ENCODE measurements around the gene UBAC2. TPM values are rescaled to one million over a fixed set of nuclear protein-coding genes. Genes with fewer than 3 reads are reported as not detected.

The UBAC2 gene
- total RNA-seq, 1 donor from 2014 or later: 64.3 TPM

DNA sequence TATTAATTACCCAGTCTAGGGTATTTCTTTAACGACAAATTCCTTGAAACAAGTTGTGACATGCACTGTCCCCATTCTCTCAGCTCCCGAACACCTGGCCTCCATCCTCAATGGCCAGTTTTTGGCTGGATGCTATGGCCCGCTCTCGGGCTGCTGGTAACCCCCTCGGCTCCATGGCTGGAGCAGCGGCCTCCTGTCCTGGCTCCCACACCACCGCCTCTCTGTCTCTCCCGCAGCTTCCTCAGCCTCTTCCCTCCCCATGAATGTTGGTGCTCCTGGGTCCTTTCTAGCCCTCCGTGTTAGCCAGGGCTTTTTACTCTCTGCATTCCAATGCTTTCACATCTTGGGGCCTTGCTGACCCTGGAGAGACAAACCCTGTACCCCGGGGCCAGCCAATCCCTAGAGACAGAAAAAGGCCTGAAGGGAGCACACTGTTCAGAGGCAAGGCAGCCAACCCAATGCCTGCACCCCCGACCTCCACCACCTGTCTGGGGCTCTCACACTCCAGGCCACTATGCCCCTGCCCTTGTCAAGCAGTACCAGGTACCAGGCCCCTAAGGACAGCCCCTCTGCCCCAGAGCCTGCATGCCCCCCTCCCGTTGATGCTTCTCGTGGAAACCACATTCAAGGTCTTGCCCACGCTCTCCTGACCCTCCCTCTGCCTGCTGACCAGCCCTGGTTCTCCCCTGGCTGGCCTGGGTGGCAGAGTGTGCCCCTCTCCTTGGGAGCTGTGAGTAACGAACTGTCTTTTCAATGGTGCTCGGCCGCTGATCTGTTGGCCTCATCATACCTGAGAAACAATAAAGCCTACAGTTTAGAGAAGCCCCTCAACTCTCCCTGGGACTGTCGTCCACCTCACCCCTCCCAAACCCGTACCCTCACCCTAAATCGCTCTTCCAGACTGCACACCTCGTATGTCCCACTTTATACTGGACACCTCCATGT, 193.4 kb downstream of the UBAC2 start:
- no peak for DNase-seq (ENCODE audit: low spot score in 2 of 2, unreplicated experiment in 2 of 2)
- Mint-ChIP-seq H3K4me3 (no peak overlapping the region), H3K4me1 (no peaks in the 10 kb centered on the region), H3K27ac (no peak overlapping the region), H3K9me3 (no peaks in the 10 kb centered on the region), H3K36me3 (no peaks in the 10 kb centered on the region), H3K27me3 (ENCODE audit: low read depth) (no peaks in the 10 kb centered on the region)
- no peak for TF ChIP-seq CTCF (IDR thresholded peaks at IDR 0.05; ENCODE audit: unreplicated experiment)

- no peaks in the 10 kb centered on the region for H3K9me3 Mint-ChIP-seq
Observed at GRCh38 chr13:99395436-99395835, 194.8 kb downstream of the UBAC2 start.

GRCh38 chr13:99396446-99396845, 195.8 kb downstream of the UBAC2 start:
- Mint-ChIP-seq H3K9me3 (no peaks in the 10 kb centered on the region), H3K36me3 (no peaks in the 10 kb centered on the region), H3K4me1 (no peaks in the 10 kb centered on the region), H3K27ac (no peak overlapping the region), H3K27me3 (ENCODE audit: low read depth) (peaks cover 1% of the 10 kb centered on the region), H3K4me3 (no peak overlapping the region)
- TF ChIP-seq CTCF (IDR thresholded peaks at IDR 0.05; ENCODE audit: unreplicated experiment): no peak
- DNase-seq (ENCODE audit: low spot score in 2 of 2, unreplicated experiment in 2 of 2): no peak

More at GRCh38 chr13:99395436-99395835, 194.8 kb downstream of the UBAC2 start:
- no peak for DNase-seq (ENCODE audit: low spot score in 2 of 2, unreplicated experiment in 2 of 2)
- no peak for TF ChIP-seq CTCF (IDR thresholded peaks at IDR 0.05; ENCODE audit: unreplicated experiment)
- Mint-ChIP-seq H3K27ac (no peak overlapping the region), H3K4me3 (no peak overlapping the region), H3K27me3 (ENCODE audit: low read depth) (peaks cover 1% of the 10 kb centered on the region), H3K4me1 (no peaks in the 10 kb centered on the region), H3K36me3 (no peaks in the 10 kb centered on the region)

- peaks cover 7% of the 10 kb centered on the region for H3K9me3 Mint-ChIP-seq
- no peak overlapping the region for H3K27ac Mint-ChIP-seq
- H3K27me3 Mint-ChIP-seq (ENCODE audit: low read depth): peaks cover 1% of the 10 kb centered on the region
- H3K4me1 Mint-ChIP-seq: no peaks in the 10 kb centered on the region
- no peak overlapping the region for H3K4me3 Mint-ChIP-seq
- no peaks in the 10 kb centered on the region for H3K36me3 Mint-ChIP-seq
- TF ChIP-seq CTCF (IDR thresholded peaks at IDR 0.05; ENCODE audit: unreplicated experiment): no peak
- DNase-seq (ENCODE audit: low spot score in 2 of 2, unreplicated experiment in 2 of 2): no peak
Observed at GRCh38 chr13:99398071-99398470, 197.4 kb downstream of the UBAC2 start.

GRCh38 chr13:99398916-99399622, 198.4 kb downstream of the UBAC2 start:
- TF ChIP-seq CTCF (IDR thresholded peaks at IDR 0.05; ENCODE audit: unreplicated experiment): no peak
- no peak overlapping the region for H3K4me3 Mint-ChIP-seq

More at GRCh38 chr13:99398916-99399622, 198.4 kb downstream of the UBAC2 start:
- H3K27ac Mint-ChIP-seq: no peak overlapping the region
- no peaks in the 10 kb centered on the region for H3K4me1 Mint-ChIP-seq
- peaks cover 4% of the 10 kb centered on the region for H3K27me3 Mint-ChIP-seq (ENCODE audit: low read depth)
- no peak for DNase-seq (ENCODE audit: low spot score in 2 of 2, unreplicated experiment in 2 of 2)
- peaks cover 7% of the 10 kb centered on the region for H3K9me3 Mint-ChIP-seq
- no peaks in the 10 kb centered on the region for H3K36me3 Mint-ChIP-seq
